Activated CD4-positive, CD25-positive, alpha-beta regulatory T cell treated with anti-CD3 and anti-CD28 coated beads, Interleukin-2, amount 50 U/mL, for 72 hours (primary cell): ENCODE results near the gene CLSTN1.

Source experiments
- DNase-seq: peaks from one replicate; pipeline ENCODE4 v3.0.0; 2021

The CLSTN1 gene

GRCh38 chr1:9823943-9824701 lies at the start of gene CLSTN1:
TSS of gene CLSTN1 (minus strand) at chr1:9823965. CDS start at chr1:9823733, 232 bp downstream.
- peak; percentile 86 for DNase-seq

DNA sequence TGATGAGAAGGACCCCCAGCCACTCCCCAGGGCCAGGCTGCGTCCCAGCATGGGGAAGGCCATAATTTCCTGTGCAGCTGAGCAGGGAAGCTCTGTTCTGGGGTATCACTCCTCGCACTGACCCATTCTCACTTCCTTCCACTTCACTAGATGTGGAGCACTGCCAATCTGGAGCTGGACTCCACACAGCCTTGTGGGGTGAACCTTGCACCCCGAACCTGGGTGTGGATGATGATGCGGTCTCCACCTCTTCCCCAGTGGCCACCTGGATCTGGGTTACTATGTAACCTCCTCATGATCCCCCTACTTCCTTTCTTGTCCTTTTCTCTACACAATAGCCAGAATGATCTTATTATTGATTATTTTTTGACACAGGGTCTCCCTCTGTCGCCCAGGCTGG lies 49.6 kb upstream of the CLSTN1 start:
- DNase-seq: no peak

DNA sequence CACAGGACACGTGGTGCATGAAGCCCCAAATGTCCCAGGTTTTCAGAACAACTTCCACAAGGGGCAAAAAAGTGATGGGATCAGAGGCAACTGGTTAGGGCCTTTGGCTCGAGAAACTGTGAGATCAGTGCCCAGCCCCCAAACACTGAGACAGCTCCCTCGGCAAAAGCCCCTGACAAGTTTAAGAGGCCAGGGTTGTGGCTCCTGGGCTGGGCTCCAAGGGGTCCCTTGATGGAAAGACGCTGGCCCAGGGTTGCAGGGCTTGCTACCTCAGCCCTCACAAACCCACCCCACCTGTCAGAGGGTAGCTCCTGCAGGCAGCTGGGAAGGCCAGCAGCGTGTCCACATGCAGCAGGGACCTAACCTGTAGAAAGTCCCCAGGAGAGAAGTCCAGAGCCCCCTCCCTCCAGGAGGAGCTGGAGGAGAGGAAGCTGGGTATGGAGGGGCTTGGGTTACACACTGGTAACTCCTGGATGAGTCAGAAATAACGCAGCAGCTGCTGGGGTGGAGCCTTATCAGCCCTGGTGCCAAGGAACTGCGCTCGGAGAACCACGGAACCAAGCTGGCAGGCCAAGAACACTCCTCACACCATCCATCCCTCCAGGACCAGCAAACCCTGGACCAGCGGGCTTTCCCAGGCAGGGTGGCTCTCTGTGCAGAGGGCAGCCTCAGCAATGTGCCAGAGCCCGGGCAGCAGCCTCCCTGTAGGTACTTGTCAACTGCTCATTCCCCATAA lies 48.8 kb upstream of the CLSTN1 start:
- no peak for DNase-seq

GRCh38 chr1:9871707-9872425 lies 48.1 kb upstream of the CLSTN1 start:
- no peak for DNase-seq

DNA sequence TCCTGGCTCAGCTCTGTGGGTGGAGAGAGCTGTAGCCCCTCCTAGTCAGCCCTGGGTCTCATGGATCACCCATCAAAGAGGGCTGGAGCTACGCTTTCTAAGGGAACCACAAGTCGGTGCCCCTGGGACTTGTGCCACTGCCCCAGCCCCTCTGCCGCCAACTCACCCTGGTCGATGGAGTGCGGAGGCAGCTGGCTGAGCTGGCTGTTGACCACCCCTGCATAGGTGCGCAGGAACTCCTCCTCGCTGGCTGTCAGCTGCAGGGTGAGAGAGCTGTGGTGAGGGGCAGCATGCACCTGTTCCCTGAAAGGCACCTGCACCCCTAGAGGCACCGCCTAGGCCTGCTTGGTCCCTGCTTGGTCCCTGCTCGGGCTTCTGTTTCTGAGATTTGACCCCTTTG lies 47.3 kb upstream of the CLSTN1 start:
- no peak for DNase-seq

GRCh38 chr1:9870572-9870971 lies 46.8 kb upstream of the CLSTN1 start:
- DNase-seq: no peak

GRCh38 chr1:9869831-9870251 lies 46.1 kb upstream of the CLSTN1 start:
- DNase-seq: no peak

DNA sequence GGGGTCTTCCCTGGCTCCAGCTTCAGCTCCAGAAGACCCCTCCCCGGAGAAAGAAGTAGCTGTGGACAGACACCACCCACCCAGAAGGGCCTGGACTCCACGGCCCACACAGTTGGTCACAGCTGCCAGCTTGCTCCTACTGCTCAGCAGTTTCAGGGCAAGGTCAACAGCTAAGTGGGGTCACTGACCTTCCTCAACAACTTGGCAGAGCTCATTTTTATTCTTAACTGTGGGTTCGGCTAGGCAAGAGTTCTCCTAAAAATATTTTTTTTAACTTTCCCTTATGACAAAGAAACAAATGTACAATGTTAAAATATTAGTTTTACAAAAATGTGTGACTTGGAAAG lies 44.5 kb upstream of the CLSTN1 start:
- no peak for DNase-seq

- peak; percentile 90 for DNase-seq
These were observed 43.9 kb upstream of the CLSTN1 start for GRCh38 chr1:9867408-9868243.

- DNase-seq: no peak
These were observed 43.1 kb upstream of the CLSTN1 start for GRCh38 chr1:9866836-9867235.

GRCh38 chr1:9865724-9866123 lies 42.0 kb upstream of the CLSTN1 start:
- no peak for DNase-seq

- no peak for DNase-seq
These were observed 39.6 kb upstream of the CLSTN1 start for GRCh38 chr1:9863371-9863770.

DNA sequence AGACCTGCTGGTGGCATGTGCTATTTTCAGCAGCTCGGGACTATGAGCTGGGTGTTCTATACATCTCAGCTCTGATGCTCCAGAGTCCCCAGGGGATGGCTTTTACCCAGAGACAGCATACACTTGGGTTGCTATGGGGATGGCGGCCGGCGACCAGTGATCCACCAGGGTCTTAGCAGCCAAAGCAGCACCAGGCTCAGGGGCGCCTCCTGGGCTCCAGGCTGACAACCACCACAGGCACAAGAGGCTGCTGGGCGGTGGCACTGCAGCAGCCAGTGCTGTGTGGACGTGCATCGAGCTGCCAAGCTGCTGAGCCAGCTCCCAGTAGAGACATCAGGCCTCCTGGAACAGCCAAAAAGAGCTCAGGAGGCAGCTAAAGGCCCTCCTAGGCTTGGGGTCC lies 37.6 kb upstream of the CLSTN1 start:
- no peak for DNase-seq

DNA sequence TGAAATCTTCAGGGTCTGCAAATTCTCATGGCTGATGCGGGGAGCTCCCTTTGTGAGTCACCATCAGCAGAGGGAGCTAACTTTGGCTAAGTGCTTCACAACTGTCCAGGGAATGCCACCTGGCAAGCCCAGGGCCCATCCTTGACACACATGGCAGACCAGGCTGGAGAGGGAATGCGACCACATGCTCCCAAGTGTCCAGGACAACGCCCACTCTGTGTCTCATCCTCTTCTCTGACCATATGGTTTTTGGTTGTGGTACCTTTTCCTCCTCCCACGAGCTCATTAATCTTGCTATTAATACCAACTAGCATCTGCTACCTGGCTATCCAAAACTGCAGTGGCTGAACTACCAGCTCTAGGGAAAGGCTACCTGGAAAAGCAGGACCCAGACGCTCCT lies 37.1 kb upstream of the CLSTN1 start:
- DNase-seq: no peak

GRCh38 chr1:9859281-9860014 lies 35.7 kb upstream of the CLSTN1 start:
- DNase-seq: no peak

DNA sequence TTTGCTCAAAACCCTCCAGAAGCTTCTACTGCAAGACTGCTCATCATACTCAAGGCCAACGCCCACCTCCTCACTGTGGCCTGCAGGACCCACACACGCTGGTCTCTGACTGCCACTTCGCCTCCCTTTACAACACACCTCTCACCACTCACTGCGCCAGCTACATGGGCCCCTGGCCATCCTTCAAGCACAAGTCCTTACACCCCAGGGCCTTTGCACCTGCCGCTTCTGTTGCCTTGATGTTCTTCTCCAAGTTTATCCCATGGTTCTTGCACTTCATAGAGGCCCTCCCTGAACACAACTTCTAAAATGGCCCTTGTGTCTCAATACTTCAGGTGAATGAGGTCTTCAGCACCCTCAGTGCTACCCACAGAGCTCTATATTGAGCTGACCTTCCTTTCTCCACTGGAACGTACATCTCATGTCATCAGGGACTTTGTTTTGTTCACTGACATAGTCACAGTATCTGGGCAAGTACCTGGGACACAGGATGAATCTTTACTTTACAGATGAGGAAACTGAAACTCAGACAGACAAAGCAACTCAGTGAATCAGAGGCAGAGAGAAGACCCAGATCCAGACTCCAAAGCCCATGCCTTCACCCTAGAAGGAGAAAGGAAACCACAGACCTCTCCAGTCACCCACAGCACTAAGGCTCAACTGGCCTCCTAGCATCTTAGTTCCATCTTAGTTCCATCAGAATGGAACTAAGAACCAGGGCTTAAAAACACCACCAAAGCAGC lies 34.7 kb upstream of the CLSTN1 start:
- no peak for DNase-seq

DNA sequence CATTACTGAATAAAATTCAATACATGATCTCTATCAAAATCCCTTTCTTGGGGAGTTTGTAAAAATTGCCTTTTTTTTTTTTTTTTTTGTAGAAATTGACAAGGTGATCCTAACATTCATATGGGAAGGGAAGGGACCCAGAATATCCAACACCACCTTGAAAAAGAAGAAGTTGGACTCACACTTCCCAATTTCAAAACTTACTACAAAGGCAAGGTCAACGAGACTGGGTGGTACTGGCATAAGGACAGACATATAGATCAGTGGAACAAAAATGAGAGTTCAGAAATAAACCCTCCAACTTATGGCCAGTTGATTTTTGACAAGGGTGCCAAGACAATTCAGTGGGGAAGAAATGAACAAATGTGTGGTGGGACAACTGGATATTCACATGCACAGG lies 31.4 kb upstream of the CLSTN1 start:
- no peak for DNase-seq

GRCh38 chr1:9853249-9853595 lies 29.5 kb upstream of the CLSTN1 start:
- no peak for DNase-seq

- DNase-seq: no peak
These were observed 28.9 kb upstream of the CLSTN1 start for GRCh38 chr1:9852410-9853248.

- no peak for DNase-seq
These were observed 28.2 kb upstream of the CLSTN1 start for GRCh38 chr1:9852004-9852403.
